Osteocyte (in vitro differentiated cells): ENCODE measurements around the gene CFAP53. TPM values are rescaled to one million over a fixed set of nuclear protein-coding genes. Genes with fewer than 3 reads are reported as not detected.

Experiments used
- DNase-seq: peaks from one replicate; pipeline ENCODE4 v3.0.0; 2021; ENCODE audit warnings: mixed read lengths; ENCODE audit not compliant: unreplicated experiment; ENCODE audit errors: extremely low spot score
- H3K27ac Mint-ChIP-seq: one replicate; pipeline ENCODE4 v1.8.0; 2021; ENCODE audit warnings: mild to moderate bottlenecking, mixed read lengths; ENCODE audit not compliant: unreplicated experiment
- H3K27me3 Mint-ChIP-seq: one replicate; pipeline ENCODE4 v1.8.0; 2021; ENCODE audit warnings: mixed read lengths; ENCODE audit not compliant: unreplicated experiment
- H3K36me3 Mint-ChIP-seq: one replicate; pipeline ENCODE4 v1.8.0; 2021; ENCODE audit warnings: mixed read lengths; ENCODE audit not compliant: unreplicated experiment
- H3K4me1 Mint-ChIP-seq: one replicate; pipeline ENCODE4 v1.8.0; 2021; ENCODE audit warnings: mixed read lengths; ENCODE audit not compliant: unreplicated experiment
- H3K4me3 Mint-ChIP-seq: one replicate; pipeline ENCODE4 v1.8.0; 2021; ENCODE audit warnings: mild to moderate bottlenecking, moderate library complexity, mixed read lengths; ENCODE audit not compliant: unreplicated experiment
- H3K9me3 Mint-ChIP-seq: one replicate; pipeline ENCODE4 v1.8.0; 2021; ENCODE audit warnings: mixed read lengths; ENCODE audit not compliant: unreplicated experiment
- total RNA-seq: library from RNA; stranded (reverse); gene quantifications from 2 replicates; pipeline ENCODE4 v1.2.1, GENCODE V29; 2021
- TF ChIP-seq, protein P1 (sequence below): fragments of 200-600 bp; sonication (generic); IDR thresholded peaks from 2 replicates; pipeline ENCODE4 v1.5.0; 2021; ENCODE audit warnings: antibody characterized with exemption, mild to moderate bottlenecking, moderate library complexity

Gene CFAP53
- total RNA-seq, 1 donor from 2014 or later = 0.78 TPM

DNA sequence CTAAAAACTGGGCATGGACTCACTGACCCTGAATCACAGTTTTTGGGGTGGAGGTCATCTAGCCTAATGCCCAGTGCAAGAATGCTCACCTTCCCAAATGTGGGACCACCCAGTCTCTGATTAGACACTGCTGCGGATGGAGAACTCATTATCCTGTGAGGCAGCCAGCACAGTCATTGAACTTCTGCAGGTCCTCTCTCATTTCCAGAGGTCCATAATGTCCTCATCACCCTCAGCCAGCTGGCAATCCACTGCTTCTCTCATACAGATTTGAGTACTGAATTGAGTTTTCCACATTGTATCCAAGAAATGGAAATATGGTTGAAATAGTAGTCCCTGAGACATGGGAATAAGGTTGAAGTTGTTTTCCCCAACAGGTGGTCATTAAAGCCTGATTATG is 66.4 kb downstream of the CFAP53 start:
- Mint-ChIP-seq H3K4me3 (no peak overlapping the region), H3K27me3 (peaks cover 52% of the 10 kb centered on the region)
- no peak for DNase-seq

GRCh38 chr18:50199346-50199855 is 66.9 kb downstream of the CFAP53 start:
- Mint-ChIP-seq H3K27ac (no peak overlapping the region), H3K36me3 (no peaks in the 10 kb centered on the region), H3K4me3 (no peak overlapping the region), H3K27me3 (peaks cover 47% of the 10 kb centered on the region), H3K4me1 (no peaks in the 10 kb centered on the region), H3K9me3 (peaks cover 9% of the 10 kb centered on the region)
- TF ChIP-seq, protein P1, sequence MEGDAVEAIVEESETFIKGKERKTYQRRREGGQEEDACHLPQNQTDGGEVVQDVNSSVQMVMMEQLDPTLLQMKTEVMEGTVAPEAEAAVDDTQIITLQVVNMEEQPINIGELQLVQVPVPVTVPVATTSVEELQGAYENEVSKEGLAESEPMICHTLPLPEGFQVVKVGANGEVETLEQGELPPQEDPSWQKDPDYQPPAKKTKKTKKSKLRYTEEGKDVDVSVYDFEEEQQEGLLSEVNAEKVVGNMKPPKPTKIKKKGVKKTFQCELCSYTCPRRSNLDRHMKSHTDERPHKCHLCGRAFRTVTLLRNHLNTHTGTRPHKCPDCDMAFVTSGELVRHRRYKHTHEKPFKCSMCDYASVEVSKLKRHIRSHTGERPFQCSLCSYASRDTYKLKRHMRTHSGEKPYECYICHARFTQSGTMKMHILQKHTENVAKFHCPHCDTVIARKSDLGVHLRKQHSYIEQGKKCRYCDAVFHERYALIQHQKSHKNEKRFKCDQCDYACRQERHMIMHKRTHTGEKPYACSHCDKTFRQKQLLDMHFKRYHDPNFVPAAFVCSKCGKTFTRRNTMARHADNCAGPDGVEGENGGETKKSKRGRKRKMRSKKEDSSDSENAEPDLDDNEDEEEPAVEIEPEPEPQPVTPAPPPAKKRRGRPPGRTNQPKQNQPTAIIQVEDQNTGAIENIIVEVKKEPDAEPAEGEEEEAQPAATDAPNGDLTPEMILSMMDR = no peak
- DNase-seq = no peak

More for the DNA sequence above, 66.4 kb downstream of the CFAP53 start:
- H3K9me3 Mint-ChIP-seq = peaks cover 9% of the 10 kb centered on the region
- no peak overlapping the region for H3K27ac Mint-ChIP-seq
- H3K36me3 Mint-ChIP-seq = no peaks in the 10 kb centered on the region
- H3K4me1 Mint-ChIP-seq = no peaks in the 10 kb centered on the region
- TF ChIP-seq, protein P1 = no peak

GRCh38 chr18:50196261-50196660 is 70.0 kb downstream of the CFAP53 start:
- TF ChIP-seq, protein P1 = no peak
- DNase-seq = no peak
- peaks cover 56% of the 10 kb centered on the region for H3K27me3 Mint-ChIP-seq
- no peaks in the 10 kb centered on the region for H3K36me3 Mint-ChIP-seq
- peaks cover 4% of the 10 kb centered on the region for H3K4me1 Mint-ChIP-seq
- peaks cover 9% of the 10 kb centered on the region for H3K9me3 Mint-ChIP-seq
- H3K27ac Mint-ChIP-seq = no peak overlapping the region
- H3K4me3 Mint-ChIP-seq = peak overlapping the region; percentile 30

DNA sequence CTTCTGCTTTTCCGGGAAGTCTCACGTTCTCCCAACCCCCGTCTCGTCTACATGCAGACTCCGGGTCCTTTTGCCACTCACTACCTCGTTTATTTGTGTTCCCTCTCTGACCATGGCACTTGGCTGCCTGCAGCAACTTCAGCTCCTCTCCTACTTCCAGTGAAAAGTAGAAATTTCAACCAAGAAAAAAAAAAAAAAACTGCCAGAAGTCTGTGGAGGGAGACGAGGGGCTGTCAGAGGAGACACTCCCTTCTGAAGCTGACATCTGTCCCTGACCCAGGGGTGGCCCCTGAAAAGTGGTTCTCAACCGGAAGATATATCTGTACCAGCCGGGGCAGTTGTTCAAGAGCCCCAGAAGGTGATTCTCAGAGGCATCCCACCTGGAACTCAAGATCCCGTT is 70.6 kb downstream of the CFAP53 start:
- Mint-ChIP-seq H3K27me3 (peaks cover 60% of the 10 kb centered on the region), H3K4me3 (peak overlapping the region; percentile 45), H3K36me3 (no peaks in the 10 kb centered on the region), H3K9me3 (peaks cover 5% of the 10 kb centered on the region), H3K4me1 (peaks cover 4% of the 10 kb centered on the region), H3K27ac (no peak overlapping the region)
- TF ChIP-seq, protein P1 = no peak
- no peak for DNase-seq

- Mint-ChIP-seq H3K27ac (no peak within 1 kb of the TSS), H3K9me3 (peaks cover 5% of the 10 kb centered on the region), H3K4me3 (peak within 1 kb of the TSS; percentile 45), H3K36me3 (no peaks in the 10 kb centered on the region), H3K27me3 (peaks cover 65% of the 10 kb centered on the region), H3K4me1 (peaks cover 4% of the 10 kb centered on the region)
- no peak for DNase-seq
- TF ChIP-seq, protein P1 = peak; percentile 38
These were observed 71.4 kb downstream of the CFAP53 start, which contains the start of gene MYO5B for GRCh38 chr18:50194631-50195532. TSS of gene MYO5B (minus strand) at chr18:50195147. CDS start at chr18:50194793, 354 bp downstream.
